HCEC 1CT (cell line): ENCODE measurements around the gene ADPRS.

Source experiments
- DNase-seq: peaks from one replicate; pipeline ENCODE4 v3.0.0-alpha.2; 2017

The ADPRS gene

DNA sequence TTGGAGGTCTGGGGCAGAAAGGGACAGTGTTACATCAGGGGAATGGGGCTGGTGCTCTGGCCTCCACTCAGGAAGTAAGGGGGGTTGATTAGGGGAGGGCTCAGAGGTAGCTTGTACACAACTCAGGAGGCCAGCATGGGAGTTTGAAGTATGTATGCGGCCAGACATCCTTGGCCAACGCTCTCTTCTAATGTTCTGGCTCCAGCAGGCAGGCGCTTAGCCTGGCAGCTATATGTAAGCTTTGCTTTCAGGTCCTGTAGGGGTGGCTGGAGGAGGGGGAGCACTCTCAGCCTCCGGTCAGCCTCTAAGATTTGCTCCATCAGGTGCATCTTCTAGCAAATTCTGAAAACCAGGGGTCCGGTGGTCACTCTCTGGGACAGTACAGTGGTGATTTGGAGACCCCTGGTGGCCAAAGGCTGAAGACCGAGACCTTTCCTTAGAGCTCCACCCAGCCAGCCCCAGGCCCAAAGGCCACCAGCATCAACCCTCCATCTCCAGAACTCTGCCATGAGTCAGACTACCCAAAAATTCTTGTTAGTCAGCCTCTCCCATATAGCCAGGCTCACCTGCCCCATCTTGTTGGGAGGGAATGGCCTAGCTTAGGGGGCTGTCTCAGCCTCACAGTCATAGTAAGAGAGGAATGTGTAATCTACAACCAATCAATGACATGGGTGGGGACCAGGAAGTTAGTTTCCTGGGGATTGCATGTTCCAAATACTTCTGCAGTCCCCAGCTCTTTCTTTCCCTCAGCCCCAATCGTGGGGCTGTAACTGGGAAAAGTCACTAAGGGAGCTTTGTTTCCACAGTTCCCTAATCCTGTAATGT is 46.0 kb downstream of the ADPRS start:
- DNase-seq, result no peak

DNA sequence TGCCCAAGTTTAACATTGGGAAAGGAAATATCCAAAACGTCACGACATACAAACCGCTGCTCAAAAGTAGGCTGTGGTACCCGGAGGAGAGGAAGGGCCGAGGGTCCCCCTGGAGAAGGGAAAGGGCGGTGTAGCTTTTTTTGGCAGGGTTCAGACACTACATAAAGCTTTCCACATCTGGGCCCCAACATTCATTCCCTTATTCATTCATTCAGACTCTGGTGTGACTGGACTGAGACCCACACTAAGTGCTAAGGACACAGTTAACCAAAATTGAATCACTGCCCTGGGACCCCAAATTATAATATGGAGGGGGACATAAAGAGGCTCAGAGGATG is 46.6 kb downstream of the ADPRS start:
- no peak for DNase-seq

DNA sequence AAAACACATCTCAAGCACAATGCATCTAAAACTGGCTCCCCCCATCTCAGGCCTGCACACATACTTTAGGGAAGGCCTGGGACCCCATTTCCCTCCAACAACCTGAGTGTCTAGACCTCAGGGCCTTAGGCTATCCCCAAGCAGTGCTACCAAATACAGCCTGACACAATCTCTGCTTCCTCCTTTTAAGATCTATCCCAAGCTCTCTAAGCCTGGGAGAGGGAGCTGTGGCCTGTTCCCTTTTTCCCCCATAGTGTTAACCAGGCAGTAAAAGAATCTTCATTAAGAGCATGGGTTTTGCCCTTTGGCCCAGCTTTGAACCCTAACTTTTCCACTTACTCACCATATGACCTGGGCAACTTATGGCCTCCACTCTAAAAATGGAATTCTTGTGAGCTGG is 47.1 kb downstream of the ADPRS start:
- DNase-seq, result no peak

DNA sequence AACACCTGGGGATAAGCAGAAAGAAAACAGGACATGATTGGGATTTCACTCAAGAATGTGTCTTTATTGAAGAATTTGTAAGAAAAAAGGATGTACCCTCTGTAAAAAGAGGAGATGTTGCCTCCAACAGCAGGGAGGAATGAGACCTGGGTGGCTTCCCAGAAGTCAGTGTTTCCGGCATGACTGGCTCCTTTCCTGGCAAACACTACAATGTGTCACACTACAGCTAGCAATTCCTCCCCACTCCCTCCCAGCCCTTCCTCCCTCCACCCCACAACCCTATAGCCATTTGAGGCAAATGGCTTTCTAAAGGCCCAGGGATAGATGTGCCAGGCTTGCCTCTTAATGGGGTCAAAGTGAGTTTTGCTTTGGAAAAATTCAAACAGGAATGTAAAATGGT is 47.8 kb downstream of the ADPRS start:
- peak; percentile 80 for DNase-seq

DNA sequence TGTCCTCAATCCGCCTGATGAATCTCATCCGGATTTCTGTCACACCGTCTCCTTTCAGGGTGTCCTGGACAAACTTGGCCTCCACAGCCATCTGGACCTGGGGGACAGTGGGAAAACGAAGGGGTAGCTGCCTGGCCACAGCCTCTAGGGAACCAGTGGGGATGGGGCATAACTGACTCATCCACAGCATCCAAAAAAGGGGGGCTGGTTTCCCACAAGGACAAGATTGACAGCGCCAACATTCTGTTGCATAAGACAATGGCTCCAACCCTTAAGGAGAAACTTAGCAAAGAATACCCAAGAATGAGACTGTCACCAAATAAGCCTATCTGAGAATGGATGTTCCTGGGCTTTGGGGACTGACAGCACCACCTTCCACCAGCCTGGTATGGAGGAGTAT is 48.5 kb downstream of the ADPRS start:
- DNase-seq, result no peak

DNA sequence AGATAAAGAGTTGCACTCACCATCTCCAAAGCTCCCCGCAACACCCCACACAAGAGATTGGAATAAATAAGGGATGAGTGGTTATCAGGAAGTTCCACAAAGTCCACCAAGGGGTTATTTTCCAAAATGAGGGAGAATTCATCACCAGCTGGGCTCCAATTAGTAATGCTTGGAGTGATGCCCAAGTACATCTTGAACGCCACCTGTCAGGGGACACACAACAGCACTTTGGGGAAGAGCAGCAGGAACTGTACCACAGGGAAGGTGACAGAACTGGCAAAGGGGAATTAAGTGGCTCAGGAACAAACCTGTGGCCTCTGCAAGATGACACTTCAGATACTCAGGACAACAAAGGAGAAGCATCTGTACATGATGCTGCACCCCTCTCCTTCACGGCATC is 49.1 kb downstream of the ADPRS start:
- no peak for DNase-seq

DNA sequence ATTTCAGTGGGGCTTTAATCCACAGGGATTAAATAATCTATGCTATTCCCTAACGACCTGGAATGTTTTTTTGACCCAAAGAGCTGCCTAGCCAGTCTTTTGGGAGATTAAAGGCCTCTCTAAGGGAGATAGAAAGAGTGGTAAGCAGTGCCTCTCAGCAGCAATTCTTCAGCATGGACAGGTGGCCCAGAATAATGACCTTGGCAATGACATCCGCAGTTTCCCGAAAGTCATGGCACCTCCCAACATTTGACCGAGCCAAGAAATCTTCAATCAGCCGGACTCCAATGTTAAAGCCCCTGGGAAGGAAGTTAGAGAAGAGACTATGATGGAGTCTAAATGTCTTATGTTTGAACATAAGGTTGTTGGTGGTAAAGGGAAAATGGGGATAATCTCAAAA is 50.8 kb downstream of the ADPRS start:
- no peak for DNase-seq

DNA sequence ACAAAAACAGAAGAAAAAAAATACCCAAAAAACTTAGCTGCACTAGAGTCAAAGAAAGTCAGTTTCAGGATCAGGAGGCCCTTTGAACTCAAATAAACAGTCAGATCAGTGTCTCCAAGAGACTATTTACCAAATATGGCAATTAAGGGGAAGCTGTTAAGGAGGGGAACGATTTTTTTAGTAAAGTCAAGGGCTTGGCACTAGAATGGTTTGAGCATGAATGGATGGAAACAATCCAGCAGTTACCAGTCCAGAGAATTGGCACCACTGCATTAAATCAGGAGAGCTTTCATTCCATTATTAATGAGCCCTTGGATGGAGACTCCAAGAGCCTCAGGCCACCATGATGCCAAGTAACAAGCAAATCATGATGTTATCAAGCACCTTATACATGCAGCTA is 53.4 kb downstream of the ADPRS start:
- DNase-seq, result no peak

DNA sequence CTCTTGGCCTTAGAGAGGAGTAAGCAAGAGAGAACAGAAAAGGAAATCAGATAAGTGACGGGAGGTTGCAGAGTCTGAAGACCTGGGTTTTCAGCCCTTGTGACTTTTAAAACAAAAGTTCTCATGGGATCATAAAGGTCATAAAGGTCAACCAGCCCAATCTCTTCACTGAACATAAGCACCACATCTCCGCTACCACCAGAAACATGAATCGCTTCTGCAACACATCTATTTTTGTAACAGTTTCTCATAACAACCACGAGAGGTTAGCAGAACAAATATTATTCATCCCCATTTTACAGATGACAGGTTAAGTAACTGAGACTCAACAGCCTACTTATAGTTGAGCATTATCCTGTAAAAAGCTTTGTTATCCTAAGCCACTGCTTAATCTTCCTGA is 54.7 kb downstream of the ADPRS start:
- no peak for DNase-seq
